ENCODE results near the gene HOXA11.

The HOXA11 gene

DNA sequence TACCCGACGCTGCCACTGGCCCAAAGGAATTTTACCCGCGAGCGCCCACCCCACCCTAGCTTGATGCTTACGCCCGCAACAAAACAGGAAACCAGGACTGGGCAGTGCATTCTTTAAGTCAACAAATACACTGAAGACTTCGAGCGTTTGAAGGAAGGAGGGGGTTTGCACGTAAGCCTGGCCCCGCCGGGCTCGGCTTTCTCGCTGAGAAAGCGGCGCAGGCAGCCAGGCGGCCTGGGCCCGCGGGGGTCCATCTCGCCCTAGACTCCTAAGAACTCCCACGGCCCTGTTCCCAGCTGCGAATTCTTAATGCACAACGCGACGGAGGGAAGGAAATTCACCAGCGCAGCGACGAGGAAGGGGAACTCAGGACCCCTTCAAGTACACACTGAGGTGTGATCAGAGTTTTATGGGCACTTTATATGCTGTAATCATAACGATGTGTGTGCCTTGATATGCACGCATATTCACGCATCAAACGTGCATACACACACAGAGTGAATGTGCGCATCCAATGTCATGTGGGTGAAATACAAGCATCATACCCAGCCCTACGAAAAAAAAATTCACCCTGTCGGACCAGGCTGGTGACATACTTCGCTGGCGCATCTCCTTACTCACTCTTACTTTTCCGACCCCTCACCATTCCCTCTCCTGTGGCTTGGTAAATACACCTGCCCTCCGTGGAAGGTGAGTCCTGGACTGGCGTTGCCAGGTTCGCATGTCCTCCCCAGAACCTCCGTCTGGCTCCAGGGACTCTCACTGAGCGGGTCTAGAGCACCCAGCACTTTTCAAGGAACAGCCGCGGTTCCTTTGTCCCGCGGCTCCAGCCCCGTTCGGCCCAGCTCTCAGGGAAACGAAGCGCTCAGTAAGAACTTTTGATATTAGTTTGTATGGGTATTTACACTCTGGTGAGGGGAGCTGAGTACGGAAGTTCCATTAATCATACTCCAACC is 20.6 kb upstream of the HOXA11 start:
- DNase-seq, result no peak

DNA sequence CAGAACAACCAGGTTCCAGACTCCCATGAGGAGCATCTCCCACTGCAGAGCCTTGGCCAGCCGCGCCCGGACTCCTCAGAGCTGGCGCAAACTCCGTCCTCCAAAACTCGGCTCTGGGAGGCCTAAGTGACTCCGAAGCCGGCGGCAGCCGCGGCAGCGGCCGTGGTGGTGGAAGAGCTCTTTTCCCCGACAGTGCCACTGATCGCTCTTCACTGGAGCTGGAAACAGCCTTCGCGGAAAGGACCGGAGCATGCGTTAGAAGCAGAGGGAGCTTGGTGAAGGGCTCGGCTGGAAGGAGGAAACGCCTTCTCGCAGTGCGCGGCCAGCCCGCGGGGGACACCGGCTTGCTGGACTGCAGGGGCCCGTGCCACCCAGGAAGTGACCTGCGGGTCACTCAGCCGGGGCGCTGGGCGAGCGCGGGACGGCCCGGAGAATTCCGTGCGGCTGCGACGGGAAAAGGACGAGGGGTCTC is 19.9 kb upstream of the HOXA11 start:
- peak; percentile 17 for DNase-seq

DNA sequence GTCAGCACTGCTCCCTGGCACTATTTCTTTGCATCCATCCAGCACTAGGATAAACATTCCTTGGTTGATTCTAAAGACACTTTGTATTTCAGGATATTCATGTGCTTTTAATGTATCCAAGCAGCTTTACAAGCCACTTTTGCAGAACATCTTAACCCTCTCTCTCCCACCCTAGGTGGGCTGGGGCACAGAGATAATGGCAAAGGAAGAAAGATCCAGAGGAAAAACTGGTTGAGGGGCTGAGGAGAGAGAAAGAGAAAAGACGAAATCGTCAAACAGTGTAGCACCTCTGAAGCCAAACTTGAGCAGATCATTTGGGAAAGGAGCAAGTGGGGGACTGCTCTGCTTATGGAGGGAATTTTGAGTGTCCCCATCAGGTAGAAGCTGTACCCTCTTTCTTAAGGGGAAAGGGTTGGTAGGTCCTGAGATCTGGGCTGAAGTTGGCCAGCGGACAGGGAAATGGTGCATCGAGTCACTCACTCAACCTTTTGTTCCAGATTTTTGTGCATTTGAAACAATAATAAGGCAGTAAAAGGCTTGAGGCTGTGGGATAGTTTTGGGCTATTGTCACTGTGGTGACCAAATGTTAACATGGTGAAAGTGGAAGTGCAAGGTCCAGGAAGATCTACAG is 19.0 kb upstream of the HOXA11 start:
- DNase-seq, result no peak

DNA sequence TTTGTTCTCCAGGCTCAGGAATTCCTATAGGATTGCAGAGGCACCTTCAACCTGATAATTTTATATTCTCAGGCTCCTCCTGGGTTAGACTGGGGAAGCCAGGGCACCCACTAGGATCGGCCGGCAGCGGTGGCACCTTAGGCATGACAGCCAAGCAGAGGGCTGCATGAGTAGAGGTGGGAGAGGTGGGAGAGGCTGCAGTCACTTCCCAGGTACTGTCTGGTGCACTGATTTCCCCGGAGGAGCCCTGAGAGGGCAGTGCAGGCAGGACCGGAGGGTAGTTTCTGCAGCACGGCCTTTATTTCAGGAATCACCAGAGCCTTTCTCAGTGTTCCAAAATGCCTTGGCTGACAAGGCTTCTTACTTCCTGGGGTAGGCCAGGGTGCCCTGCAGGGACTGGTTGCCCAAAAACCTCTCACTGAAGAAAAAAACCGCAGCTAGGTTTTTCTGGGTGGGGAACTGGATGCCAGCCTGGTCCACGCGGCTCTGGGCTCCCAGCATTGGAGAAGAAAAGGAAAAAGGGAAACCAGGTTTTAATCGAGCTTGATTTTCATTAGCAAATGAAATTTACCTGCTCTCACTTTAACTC is 18.4 kb upstream of the HOXA11 start:
- DNase-seq, result no peak

DNA sequence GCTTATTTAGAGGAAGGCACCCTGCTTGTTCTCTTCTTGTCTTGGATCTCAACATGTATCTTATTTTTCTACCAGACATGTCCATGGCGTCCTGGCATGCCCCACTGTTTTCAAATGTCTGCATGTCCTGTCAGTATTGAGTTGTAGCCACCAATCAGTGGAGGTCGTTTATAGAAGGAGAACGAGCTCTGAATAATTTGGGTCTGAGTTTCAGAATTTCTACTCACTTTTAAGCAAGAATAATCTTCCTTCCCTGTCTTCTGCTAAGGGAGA is 17.8 kb upstream of the HOXA11 start:
- no peak for DNase-seq

DNA sequence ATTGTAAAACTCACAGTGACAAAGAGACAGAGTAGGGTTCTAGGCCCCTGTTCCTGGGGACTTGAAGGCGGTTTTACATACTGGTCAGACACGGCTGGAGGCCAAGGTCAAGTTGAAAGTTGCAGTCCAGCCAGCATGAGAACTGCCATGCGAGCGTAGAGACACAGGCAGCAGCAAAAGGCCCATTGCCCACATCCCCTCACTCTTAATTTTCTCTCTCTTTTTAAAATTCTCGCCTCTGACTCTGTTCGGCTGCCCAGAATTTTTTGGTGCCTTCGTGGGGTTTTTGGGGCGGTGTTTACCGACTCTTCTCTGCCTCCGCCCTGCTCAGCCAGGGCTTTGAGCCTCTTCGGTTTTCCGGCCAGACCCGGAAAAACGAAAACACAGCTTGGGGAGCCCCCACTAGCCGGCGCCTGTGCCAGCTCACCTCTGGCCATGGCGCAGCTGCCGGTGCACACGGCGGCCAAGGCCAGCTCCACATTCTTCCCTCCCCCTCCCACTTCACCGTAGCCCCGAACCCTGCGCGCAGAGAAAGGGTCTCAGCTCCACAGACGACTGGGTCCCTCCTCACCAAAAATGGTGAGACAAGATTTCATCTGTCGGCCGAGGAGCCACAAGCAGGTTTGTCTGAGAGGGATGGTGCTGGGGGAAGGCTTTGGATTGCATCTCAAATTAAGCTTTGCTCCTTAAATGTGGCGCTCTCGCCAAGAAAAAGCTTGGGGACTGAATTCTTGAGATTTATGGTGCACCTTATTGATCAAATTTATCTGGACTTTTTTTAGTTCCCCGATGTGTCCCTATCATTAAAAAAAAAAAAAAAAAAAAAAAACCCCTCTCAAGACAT is 17.2 kb upstream of the HOXA11 start:
- no peak for DNase-seq

DNA sequence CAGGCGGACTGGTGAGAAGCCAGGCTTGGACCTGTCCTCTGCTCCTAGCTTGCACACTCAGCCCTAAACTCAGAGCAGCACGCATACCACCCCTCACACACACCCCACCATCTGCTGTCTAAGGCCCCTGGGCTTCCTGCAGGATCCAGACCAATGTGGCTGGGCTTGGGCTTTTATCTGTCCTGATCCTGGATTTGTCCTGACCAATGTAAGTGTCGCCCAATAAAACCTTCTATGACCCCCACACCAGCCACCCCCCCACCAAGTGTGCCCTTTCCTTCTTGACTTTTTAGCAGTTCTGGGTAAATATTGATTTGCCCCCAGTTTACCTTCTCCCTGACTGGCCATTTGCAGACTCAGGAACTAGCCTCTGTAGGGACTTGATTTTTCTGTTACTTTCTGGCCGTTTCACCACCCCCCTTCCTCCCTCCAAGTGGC is 16.6 kb upstream of the HOXA11 start:
- DNase-seq, result no peak

DNA sequence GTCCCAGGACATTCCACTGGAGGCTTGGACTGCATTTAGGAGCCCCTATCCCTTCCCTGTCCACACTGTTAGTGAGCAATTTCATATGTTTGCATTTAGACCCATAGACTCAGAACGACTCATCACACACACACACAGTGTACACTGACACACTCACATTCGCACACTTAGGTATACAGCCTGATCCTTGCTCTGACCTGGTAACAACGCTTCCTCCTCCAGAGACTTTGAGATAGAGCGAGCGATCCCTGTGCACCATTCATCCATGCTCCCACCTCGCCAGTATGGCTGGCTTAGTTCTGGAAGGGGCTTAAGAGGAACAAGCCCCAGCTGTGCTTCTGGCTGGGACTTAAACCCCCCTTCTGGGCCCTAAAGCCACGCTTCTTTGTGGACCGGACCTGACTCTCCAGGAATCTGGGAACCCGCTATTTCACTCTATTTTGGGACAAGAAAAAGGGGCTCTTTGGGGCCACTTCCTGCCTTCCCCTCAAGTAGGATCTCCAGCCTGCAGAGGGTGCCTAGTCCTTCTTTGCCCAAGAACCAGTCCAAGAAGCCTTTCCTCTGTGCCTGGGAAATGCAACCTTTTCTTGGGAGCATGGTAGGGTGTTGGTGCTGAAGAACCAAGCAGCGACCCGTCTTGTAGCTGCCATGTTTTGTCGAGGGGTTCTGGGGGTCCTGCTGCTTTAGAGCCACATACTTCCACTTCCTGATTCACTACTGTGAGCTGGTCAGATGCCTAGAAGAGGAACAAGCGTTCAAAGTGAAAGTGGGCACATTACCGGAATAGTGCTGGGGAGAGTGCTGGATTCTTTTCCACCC is 15.9 kb upstream of the HOXA11 start:
- no peak for DNase-seq

DNA sequence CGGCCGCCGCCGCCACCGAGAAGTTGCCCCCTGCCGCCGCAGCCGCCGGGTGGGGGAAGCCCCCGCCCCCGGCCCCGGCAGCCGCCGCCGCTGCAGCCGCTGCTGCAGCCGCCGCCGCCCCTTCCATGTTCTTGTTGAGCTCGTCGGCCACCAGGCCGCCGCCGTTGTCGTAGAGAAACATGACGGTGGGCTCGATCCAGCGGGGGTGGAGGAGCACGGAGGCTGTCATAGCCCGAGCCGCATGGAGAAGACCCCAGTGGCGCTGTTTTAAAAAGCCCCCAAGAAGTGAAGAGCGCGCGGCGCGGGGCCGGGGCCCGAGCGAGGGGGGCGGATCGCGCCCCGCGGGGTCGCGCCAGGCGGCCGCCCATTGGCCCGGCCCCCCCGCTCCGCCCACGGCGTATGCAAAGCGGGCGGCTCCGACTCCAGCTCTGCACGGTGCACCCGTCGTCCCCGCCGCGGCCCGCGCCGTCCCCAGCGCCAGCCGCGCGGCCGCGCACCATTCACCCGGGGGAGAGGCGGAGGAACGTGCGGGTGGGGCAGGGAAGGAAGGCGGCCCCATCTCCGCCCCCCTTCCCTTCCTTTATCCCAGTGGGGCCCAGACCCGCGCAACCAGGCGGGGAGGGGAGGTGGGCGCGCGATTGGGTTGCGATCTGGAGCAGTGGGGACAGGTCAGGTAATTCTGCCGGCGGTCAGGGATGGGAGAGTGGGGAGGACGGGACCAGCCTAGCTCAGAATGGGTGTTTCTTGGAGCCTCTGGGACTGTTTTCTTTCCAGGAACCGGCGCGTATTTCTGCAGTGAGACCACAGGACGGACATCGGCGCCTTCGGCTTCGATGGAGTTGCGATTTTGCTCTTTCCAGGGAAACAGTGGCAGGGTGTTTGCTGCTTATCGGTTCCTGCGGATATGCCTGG is 15.1 kb upstream of the HOXA11 start, which contains the start of gene HOXA13:
HOXA13 (minus strand) TSS at position 243 of the 912 bp plus-strand sequence; CDS start at position 229, 14 bp downstream.
- peak; percentile 70 for DNase-seq

DNA sequence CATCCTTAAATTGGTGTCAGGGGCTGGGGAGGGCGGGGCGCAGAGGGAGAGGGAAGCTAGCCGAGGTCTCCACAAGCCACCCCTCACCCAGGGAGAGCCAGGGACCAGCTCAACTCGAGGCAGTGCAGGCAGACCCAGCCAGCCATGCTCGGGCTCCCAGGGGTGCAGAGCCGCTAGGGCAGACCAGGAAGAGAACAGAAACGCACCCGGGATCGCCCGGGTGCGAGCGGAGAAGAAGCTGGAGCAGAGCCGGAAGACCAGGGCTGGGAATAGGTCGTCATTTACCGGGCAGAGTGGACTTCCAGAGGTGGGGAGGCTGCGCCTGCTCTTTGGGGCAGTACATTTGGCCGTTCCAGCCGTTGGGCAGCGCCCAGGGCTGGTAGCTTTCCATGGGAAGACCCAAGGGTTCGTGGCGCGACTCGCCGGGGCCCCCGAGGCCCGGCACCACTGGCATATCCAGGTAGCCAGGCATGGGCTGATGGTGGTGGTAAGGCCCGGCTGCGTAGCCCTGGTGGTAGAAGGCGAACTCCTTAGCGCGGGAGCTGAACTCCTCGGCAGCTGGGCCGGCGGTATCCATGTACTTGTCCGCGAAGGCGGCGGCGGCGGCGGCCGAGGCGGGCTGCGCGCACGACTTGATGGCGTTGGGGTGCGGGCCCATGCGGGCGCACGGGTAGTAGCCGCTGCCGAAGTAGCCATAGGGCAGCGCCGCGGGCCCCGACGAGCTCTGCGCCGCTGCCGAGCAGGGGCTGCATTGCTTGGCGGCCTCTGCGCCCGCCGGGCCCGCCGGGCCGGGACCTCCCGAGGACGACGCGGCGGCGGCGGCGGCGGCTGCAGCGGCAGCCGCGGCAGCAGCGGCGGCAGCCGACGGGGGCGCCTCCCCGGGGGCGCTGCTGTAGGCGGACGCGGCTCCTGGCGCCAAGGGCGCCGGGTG is 14.1 kb upstream of the HOXA11 start:
- peak; percentile 31 for DNase-seq

DNA sequence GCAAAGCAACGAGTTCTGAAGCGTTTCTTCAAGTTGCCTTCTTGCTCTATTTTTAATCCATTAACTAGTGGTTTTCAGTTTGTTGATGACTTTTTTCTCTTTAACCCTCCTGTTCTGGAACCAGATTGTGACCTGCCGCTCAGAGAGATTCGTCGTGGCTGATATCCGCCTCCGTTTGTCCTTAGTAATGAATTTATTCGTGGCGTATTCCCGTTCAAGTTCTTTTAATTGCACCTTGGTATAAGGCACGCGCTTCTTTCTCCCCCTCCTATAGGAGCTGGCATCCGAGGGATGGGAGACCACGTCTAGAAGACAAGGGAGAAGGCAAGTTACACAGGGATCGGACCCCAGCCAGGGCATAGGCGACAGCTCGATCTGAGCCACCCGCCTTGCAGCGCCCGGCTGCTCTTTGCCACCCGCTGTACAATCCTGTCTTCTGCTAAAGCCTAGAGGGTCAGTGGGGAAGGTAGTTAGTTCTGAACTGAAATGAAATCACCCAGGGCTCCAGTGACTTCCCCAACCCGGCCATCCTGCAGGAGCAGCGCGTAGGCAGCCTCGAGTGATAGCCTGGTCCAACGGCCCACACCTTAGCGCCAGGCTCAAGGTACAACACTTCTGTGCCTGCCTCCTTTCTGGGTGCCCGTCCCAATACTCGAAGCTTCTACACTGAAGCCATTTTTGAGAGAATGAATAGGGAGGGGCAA is 13.3 kb upstream of the HOXA11 start:
- DNase-seq, result no peak

DNA sequence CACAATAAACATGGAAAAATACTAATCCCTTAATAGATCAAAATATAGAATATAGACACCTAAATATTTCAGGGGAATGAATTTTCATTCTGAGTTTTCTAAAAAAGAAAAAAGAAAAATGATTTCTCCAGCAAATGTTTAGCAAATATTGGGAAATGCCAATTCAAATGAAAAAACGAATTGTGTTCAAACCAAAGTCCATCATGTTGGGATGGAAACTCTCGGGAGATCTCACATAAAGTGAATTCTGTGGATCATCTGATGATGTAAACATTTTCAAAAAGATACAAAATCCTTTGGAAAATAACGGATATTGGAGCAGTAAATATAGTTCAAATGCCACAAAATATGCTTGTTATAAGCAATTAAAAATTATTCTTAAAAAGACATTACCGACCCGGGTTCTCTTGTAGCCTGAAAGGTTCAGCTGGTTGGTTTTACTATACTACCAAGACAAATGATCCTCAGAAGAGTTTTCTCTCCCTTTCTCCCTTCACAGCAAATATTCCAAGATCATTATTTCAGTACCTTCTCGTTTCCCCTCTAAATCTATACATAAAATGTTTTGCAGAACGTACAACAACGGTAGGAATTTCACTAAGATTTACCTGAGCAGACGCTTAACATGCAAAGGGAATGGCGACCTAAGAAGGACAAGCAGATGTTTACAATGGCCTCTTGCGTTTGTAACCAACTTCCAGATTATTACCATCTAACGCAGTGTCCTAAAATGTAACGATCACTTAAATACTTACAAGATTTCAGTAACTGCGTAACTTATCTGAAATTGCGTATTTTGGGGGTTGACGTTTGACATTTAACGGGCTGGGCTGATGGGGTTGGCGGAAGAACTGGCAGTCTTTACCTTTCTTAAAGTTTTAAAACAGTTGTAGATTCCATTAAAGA is 12.4 kb upstream of the HOXA11 start:
- DNase-seq, result no peak

DNA sequence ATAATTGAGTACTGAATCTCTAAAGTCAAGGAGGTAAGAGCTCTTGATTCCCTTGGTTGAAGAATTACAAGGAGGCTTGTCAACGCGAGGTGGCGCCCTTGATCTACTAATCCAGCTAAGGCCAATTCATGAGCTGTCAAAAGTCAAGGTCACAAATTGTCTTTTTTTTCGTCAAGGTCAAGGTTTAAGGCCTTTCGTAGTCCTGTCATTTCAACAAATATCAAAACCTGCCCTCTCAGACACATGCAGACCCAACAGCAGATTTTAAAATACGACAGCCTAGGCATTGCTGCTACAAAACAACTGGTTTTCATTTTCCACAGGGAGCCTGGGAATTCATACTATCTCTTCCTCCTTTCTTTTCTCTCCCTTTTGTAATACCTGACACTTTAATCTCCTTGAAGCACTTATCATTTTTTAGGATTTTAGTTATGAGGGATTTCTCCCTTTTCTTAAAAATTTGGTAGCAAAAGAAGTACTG is 11.3 kb upstream of the HOXA11 start:
- DNase-seq, result peak; percentile 80

DNA sequence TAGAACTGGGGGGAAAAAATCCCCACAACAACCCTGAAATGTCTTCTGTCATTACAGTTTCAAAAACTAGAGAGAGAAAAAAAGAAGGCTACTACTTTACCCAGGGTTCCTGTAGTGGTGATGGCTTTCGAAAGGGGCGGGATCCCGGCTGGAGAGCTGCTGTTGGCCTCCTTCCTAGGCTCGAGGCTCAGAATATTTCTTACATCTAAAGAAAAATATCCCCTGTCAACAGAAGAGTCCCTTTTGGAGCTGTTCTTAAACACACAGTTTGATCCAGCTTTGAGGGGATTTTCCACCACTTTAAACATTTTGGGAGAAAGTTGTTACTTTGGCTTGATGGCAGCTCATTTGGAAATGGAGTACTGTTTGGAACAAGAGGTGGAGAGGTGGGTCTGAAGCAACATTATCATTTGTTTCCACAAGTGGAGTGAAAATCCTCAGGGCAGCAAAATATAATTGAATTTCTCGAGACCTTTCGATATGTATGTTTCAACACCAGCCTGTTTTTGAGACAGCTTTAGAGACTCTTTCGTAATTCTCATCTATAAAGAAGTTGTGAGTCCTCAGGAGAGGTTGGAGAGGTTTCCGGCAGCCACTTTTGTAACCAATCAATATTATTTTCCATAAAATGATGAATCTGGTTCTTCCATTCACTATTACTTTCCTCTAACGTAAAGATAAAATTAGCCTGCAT is 9.8 kb upstream of the HOXA11 start:
- DNase-seq, result no peak

DNA sequence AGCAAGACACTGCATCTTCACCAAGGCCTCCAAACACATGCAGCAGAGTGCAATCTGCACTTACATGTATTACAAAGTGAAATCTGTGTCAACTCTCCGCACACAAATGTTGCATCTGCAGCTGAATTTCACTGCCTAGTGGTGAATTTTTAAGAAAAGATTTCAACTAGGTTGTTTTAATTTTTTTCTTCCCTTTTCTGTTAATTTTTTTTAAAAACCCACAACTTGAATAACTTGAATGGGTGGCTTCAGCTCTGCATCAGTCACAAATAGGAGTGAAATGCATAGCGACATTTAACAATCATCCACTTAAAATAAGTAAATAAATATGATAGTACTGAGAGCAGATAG is 8.9 kb upstream of the HOXA11 start:
- no peak for DNase-seq

DNA sequence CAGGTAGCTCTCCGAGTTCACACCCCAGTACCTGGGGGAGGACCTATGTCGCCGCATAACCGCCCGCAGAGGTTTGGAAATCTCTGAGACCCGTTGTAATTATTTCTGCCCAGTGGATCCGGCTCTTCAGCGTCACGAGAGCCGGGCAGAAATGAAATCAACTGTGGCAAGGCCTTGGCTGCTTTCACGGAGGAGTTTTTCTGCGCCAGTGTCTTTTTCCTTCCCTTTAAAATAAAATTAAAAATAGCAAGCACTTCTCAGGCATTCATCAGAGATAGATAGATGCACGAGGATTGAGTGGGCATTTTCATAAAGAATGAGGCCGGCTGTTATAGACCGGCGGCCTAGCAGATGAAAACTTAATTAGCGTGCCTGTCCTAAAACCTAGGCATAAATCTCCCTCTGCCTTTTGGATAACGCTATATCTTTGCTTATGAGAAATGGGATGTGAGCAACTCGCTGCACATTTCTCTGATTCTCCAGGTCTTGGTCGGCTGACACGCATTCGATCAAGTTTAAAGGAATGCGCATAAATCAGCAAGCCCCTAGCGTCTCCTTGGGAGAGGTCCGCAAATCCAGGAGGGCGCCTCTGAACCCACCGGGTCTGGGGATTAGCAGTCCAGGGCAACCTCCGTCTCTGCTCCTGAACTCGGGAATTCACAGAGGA is 8.4 kb upstream of the HOXA11 start:
- no peak for DNase-seq
